HG02943 (cell line): ENCODE measurements around the gene PDE4B.
"Not testable (repeated sequence)": the region's sequence is repeated elsewhere in the genome, so short reads cannot be mapped to it uniquely, and the experiment has no call there.

Experiments
- ATAC-seq: cut with Tn5 transposase; IDR thresholded peaks from one replicate; pipeline ENCODE4 v1.9.1; 2021; ENCODE audit warnings: mild to moderate bottlenecking, low read depth, moderate library complexity; ENCODE audit not compliant: unreplicated experiment

The PDE4B gene

GRCh38 chr1:66395202-66396061 is 602.7 kb downstream of the PDE4B start:
- no peak for ATAC-seq

GRCh38 chr1:66396212-66396890 is 603.7 kb downstream of the PDE4B start:
- ATAC-seq: peak; percentile 39

GRCh38 chr1:66397192-66397591 is 604.5 kb downstream of the PDE4B start:
- ATAC-seq: no peak

GRCh38 chr1:66399888-66400529 is 607.3 kb downstream of the PDE4B start:
- ATAC-seq: no peak

DNA sequence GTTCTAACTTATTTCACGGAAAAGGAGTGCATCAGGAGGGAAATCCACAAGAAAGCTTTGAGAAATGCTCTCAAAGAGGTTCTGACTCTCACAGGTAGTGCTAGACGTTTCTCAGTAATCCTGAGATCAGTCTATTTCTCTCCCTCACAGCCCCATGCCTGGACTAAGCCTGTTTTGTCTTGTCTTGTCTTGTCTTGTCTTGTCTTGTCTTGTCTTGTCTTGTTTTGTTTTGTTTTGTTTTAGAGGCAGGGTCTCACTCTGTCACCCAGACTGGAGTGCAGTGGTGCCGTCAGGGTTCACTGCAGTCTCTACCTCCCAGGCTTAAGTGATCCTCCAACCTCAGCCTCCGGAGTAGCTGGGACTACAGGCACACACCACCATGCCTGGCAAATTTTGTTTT is 608.0 kb downstream of the PDE4B start:
- ATAC-seq: no peak

- no peak for ATAC-seq
Observed at GRCh38 chr1:66401244-66401643, 608.5 kb downstream of the PDE4B start.

GRCh38 chr1:66402194-66402593 is 609.5 kb downstream of the PDE4B start:
- peak; percentile 88 for ATAC-seq

- no peak for ATAC-seq
Observed at GRCh38 chr1:66403007-66403731, 610.5 kb downstream of the PDE4B start.

DNA sequence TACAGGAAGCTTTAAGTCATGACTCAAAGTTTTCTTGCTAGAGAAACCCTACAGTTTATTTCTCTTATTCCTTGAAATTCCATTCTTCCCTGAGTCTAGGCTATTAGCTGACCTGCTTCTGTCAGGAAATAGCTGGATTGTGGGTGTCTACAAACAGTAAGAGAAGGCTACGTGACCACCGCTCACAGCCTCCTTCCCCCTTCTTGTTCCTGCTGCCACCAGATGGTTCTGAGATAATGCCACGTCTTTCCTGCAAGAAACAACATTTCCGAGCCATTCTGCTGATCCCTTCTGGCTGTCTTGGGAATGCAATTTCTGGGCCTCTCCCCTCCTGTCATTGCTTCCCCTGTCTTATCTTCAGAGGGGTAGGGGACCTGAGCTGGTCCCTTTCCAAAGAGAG is 612.4 kb downstream of the PDE4B start:
- no peak for ATAC-seq

GRCh38 chr1:66411449-66411848 is 618.8 kb downstream of the PDE4B start:
- ATAC-seq: not testable (repeated sequence)

GRCh38 chr1:66412704-66413103 is 620.0 kb downstream of the PDE4B start:
- no peak for ATAC-seq

DNA sequence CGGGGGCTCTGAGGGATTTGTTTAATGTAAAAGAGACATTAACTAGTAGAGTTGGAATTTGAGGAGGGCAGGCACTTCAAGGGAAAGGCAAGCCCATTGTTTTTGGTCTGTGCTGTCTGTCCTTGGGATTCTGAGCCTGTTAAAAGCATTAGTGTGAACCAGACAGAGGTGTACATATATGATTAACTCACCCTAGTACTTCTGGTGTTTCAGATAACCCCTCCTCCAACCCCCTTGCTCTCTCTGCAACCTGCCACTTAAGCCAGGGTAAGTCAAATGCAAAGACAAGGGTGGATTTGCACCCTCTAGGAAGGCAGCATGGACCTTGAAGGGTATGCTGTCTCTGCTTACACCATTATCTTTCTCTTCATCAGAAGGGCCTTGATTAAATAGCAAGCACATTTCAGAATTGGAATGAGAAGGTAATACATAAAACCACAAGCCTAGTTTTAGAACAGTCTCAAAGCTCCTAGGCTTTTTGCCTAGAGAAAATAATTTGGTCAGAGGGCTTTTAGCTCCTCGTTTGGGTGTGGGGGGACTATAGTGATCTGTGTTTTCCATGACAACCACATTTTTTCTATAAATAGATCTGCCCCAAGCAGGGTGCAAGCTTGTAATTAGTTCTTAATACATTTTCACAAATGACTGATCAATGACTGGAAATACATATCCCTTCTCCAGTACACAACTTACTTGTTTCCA is 620.6 kb downstream of the PDE4B start:
- ATAC-seq: no peak

DNA sequence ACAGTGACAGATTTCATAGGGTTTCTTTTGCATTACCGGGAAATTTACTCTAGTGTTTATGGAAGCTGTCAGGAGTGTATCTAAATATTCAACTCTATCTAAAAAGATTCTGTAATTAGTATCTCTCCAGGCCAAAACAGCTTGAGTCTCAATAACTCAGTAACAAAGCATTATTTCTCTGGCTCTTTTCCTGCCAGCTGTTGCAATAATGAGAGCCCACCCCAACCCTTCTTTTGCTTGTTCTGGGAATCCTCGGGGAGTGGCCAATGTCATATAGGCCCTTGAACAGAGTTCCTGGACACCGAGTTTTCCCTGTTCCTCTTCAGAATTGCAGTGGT is 621.1 kb downstream of the PDE4B start:
- ATAC-seq: no peak

DNA sequence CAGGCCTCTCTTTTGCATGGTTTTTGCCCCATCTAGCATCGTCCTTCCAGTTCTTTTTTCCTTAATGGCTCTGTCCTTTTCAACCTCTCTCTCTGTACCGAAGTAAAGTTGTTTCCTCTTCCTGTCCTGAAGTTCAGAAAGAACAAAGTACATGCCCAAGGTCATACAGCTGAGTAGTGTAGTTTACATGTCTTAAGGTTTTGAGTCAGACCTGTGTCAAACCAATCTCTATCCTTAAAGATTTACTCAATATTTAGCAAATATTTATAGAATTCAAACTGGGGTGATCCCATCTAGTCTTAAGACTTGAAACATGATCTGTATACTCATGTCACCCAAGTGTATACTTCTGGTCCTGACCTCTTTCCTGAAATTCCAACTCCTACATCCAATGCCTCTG is 622.6 kb downstream of the PDE4B start:
- ATAC-seq: no peak

GRCh38 chr1:66415866-66416265 is 623.2 kb downstream of the PDE4B start:
- no peak for ATAC-seq

GRCh38 chr1:66416295-66416694 is 623.6 kb downstream of the PDE4B start:
- no peak for ATAC-seq

DNA sequence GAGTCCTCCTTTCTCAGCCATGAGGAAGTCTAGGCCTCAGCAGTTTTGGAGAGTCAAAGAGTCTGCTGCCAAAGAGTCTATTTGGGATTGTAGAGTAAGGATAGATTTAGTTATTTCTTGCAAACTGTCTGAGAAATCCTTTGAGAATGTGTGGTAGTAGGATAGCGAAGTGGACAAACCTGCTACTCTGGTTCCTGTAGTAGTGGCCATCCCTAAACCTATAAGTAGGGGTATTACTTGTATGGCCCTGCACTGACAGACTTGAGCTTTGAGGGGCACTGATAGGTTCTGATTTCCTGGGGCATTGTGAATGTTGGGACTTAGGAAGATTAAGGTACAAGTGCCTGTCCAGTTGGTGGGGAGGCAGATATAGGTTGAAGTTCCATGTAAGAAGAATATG is 625.3 kb downstream of the PDE4B start:
- no peak for ATAC-seq

GRCh38 chr1:66420171-66420570 is 627.5 kb downstream of the PDE4B start:
- ATAC-seq: not testable (repeated sequence)

DNA sequence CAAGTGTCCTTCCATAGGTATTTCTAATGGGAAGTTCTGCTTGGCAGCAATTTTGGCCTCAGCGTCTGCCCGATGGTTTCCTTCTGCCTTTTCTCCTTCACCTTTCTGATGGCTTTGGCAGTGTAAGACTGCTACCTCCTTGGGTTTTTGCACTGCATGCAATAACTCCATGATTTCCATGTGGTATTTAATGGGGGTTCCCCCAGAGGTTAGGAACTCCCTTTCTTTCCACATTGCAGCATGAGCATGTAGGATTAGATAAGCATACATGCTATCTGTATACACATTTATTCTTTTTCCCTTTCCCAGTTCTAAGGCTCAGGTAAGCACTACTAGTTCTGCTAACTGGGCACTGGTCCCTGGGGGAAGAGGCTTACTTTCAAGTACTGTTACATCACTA is 628.2 kb downstream of the PDE4B start:
- not testable (repeated sequence) for ATAC-seq

DNA sequence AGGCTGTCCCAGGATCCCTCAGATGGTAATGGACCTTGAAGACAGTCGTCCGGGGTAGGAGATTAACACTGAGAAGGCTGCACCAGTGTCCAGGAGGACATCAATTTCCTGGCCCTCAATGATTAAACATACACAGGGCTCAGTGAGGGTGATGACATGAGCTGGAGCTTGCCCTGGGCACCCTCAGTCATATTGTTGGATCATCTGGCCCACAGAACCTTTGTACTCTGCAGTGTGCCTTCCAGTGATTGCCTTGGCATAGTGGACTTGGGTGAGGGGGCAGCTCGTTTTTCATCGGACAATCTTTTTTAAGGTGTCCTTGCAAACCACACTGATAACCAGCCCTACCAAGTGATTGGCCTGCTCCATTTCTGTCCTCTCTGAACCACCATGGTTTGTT is 630.1 kb downstream of the PDE4B start:
- no peak for ATAC-seq
